Hepatocyte (in vitro differentiated cells): ENCODE data around the gene SWSAP1. TPM values are rescaled to one million over a fixed set of nuclear protein-coding genes. Genes with fewer than 3 reads are reported as not detected.
A peak's percentile ranks its signal among the peaks of the same experiment; 100 is the strongest.

Experiments
- DNase-seq: peaks from one replicate; pipeline ENCODE4 v3.0.0-alpha.2; 2016; ENCODE audit warnings: low spot score
- H2AFZ ChIP-seq: fragments of 200-600 bp; sonication (generic); 2 replicates; pipeline ENCODE4 v1.6.0; 2016; ENCODE audit warnings: antibody characterized with exemption, mild to moderate bottlenecking
- H3K27ac ChIP-seq: fragments of 200-600 bp; sonication (generic); 2 replicates; pipeline ENCODE4 v1.5.1; 2016; ENCODE audit warnings: mild to moderate bottlenecking
- H3K27me3 ChIP-seq: fragments of 200-600 bp; sonication (generic); 2 replicates; pipeline ENCODE4 v1.6.1; 2016
- H3K36me3 ChIP-seq: fragments of 200-600 bp; sonication (generic); replicated peaks from 2 replicates; pipeline ENCODE4 v1.5.1; 2016; ENCODE audit warnings: low read depth; ENCODE audit not compliant: insufficient read depth
- H3K4me1 ChIP-seq: fragments of 200-600 bp; sonication (generic); 2 replicates; pipeline ENCODE4 v1.5.1; 2016; ENCODE audit warnings: mild to moderate bottlenecking, moderate library complexity; ENCODE audit not compliant: insufficient read depth
- H3K4me2 ChIP-seq: fragments of 200-600 bp; sonication (generic); 2 replicates; pipeline ENCODE4 v1.6.0; 2016
- H3K4me3 ChIP-seq: fragments of 200-600 bp; sonication (generic); 2 replicates; pipeline ENCODE4 v1.5.1; 2016; ENCODE audit warnings: mild to moderate bottlenecking
- H3K79me2 ChIP-seq: fragments of 200-600 bp; sonication (generic); 2 replicates; pipeline ENCODE4 v1.6.0; 2017; ENCODE audit warnings: mild to moderate bottlenecking
- H3K9me2 ChIP-seq: fragments of 200-600 bp; sonication (generic); replicated peaks from 2 replicates; pipeline ENCODE4 v1.6.0; 2017; ENCODE audit warnings: mild to moderate bottlenecking; ENCODE audit not compliant: insufficient read depth
- H3K9me3 ChIP-seq: fragments of 200-600 bp; sonication (generic); 2 replicates; pipeline ENCODE4 v1.5.1; 2016; ENCODE audit warnings: low read depth, mild to moderate bottlenecking
- H4K20me1 ChIP-seq: fragments of 200-600 bp; sonication (generic); 2 replicates; pipeline ENCODE4 v1.6.0; 2016; ENCODE audit warnings: mild to moderate bottlenecking; ENCODE audit not compliant: insufficient read depth, poor library complexity, severe bottlenecking
- EZH2 ChIP-seq: fragments of 200-600 bp; sonication (generic); IDR thresholded peaks from 2 replicates; pipeline ENCODE4 v1.6.1; 2016; ENCODE audit warnings: antibody characterized with exemption, mild to moderate bottlenecking, borderline replicate concordance
- EZH2phosphoT487 ChIP-seq: fragments of 200-600 bp; sonication (generic); IDR thresholded peaks from one replicate; pipeline ENCODE4 v1.6.1; 2018; ENCODE audit warnings: antibody characterized with exemption, mild to moderate bottlenecking, low read depth, moderate library complexity; ENCODE audit not compliant: unreplicated experiment, severe bottlenecking
- WGBS: methylation state at CpG from one replicate; pipeline ENCODE4 v1.1.6; 2016; ENCODE audit warnings: low lambda C conversion rate; ENCODE audit errors: missing lambda C conversion rate; 5-methylcytosine and 5-hydroxymethylcytosine counted together
- polyA plus RNA-seq: library from polyadenylated mRNA; unstranded; fragments of >200 nt; fragmentation: Nextera tagmentation; extraction: Ambion mirVana; gene quantifications from 2 replicates; pipeline ENCODE4 v1.2.1, GENCODE V29; 2016
- total RNA-seq: library from RNA; depleted of rRNA; stranded (reverse); fragments of >200 nt; gene quantifications from 2 replicates; pipeline ENCODE4 v1.2.3, GENCODE V29; 2014
- TF ChIP-seq, protein P1 (sequence below): fragments of 200-600 bp; sonication (generic); IDR thresholded peaks from 2 replicates; pipeline ENCODE4 v1.5.1; 2016; ENCODE audit warnings: antibody characterized with exemption, mild to moderate bottlenecking; ENCODE audit not compliant: poor library complexity

Gene SWSAP1
- total and polyA plus RNA-seq, 2 experiments from 2014 or later = 2.2 to 4.0 TPM

GRCh38 chr19:11359421-11359820 lies 15.0 kb upstream of the SWSAP1 start:
- TF ChIP-seq EZH2phosphoT487 (no peak), EZH2 (no peak)
- TF ChIP-seq, protein P1, sequence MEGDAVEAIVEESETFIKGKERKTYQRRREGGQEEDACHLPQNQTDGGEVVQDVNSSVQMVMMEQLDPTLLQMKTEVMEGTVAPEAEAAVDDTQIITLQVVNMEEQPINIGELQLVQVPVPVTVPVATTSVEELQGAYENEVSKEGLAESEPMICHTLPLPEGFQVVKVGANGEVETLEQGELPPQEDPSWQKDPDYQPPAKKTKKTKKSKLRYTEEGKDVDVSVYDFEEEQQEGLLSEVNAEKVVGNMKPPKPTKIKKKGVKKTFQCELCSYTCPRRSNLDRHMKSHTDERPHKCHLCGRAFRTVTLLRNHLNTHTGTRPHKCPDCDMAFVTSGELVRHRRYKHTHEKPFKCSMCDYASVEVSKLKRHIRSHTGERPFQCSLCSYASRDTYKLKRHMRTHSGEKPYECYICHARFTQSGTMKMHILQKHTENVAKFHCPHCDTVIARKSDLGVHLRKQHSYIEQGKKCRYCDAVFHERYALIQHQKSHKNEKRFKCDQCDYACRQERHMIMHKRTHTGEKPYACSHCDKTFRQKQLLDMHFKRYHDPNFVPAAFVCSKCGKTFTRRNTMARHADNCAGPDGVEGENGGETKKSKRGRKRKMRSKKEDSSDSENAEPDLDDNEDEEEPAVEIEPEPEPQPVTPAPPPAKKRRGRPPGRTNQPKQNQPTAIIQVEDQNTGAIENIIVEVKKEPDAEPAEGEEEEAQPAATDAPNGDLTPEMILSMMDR = no peak
- Histone ChIP-seq H3K4me2 (no peak overlapping the region), H3K9me2 (no peaks in the 10 kb centered on the region), H3K4me1 (no peaks in the 10 kb centered on the region), H3K4me3 (no peak overlapping the region), H4K20me1 (no peaks in the 10 kb centered on the region), H3K27ac (no peak overlapping the region), H3K9me3 (no peaks in the 10 kb centered on the region), H3K27me3 (no peaks in the 10 kb centered on the region), H2AFZ (no peak overlapping the region), H3K79me2 (peaks cover 6% of the 10 kb centered on the region), H3K36me3 (no peaks in the 10 kb centered on the region)
- DNase-seq = no peak
- 94% methylated on average over 11 of the region's 11 CpGs for WGBS

DNA sequence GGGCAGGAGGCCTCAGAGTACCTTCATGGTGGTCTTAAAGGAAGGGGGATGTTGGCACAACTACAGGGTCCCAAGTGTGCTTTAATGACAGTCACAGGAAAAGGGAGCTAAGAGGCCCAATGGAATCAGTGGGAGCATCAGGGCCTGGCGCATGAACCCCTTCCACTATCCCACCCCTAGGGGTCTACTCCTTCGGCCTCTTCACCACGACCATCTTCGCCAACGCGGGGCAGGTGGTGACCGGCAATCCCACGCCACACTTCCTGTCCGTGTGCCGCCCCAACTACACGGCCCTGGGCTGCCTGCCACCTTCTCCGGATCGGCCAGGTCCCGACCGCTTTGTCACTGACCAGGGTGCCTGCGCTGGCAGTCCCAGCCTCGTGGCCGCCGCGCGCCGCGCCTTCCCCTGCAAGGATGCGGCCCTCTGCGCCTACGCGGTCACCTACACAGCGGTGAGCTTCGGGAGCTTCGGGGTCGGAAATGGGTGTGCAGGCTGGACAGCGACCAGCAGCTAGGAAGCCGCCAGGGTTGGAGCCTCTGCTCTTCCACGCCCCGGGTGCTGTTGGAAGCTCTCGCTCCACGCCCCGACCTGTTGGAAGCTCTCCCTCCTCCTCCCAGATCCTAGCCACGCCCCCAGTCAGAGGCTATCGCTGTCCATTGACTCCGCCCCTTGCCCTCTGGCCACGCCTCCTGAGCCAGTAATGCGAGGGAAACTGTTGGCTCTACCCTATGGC lies 13.3 kb upstream of the SWSAP1 start:
- DNase-seq = peak; percentile 88
- Histone ChIP-seq H4K20me1 (no peaks in the 10 kb centered on the region), H2AFZ (no peak overlapping the region), H3K4me1 (no peaks in the 10 kb centered on the region), H3K36me3 (no peaks in the 10 kb centered on the region), H3K79me2 (no peaks in the 10 kb centered on the region), H3K9me3 (no peaks in the 10 kb centered on the region), H3K27ac (no peak overlapping the region), H3K4me3 (no peak overlapping the region), H3K27me3 (no peaks in the 10 kb centered on the region), H3K4me2 (peak overlapping the region; percentile 67), H3K9me2 (no peaks in the 10 kb centered on the region)
- TF ChIP-seq, protein P1 = no peak
- no peak for TF ChIP-seq EZH2phosphoT487
- TF ChIP-seq EZH2 = no peak
- WGBS = 20% methylated on average over 40 of the region's 43 CpGs

DNA sequence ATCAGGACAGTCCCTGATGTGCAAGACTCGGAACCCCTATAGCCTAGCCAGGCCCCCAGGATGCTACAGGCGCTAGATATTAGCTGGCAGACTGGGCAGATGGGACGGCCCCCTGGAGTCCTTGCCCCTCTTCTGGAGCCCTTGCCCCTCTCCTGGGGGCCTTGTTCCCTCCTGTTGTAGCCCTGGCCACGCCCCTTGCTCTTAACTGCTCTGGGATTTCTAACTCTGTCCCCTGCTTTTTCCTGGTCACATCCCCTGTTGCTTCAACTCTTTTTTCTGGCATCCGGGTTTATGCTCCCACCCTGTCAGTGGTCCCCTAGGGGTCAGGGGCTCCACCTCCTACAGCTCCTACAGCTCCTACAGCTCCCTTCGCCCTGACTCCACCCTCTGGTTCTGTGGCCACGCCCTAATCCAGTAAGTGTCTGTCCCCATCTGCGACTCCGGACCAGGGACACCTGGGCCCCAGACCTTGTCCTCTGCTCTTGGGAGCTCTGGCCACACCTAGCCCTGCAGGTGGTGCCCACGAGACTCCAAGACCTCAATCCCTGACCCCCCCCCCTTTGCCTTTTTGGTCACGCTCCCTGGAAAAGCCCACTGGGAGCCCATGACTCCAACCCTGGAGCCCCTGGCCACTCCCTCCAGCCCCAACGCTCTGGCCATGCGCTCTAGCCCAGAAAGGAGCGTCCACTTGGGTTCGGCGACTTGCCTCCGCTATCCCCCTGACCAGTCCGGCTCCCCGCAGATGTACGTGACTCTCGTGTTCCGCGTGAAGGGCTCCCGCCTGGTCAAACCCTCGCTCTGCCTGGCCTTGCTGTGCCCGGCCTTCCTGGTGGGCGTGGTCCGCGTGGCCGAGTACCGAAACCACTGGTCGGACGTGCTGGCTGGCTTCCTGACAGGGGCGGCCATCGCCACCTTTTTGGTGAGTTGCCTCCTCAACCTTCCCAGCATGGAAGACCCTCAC lies 12.4 kb upstream of the SWSAP1 start:
- TF ChIP-seq EZH2phosphoT487 (no peak), EZH2 (no peak)
- TF ChIP-seq, protein P1 = no peak
- Histone ChIP-seq H3K27ac (no peak overlapping the region), H3K9me3 (no peaks in the 10 kb centered on the region), H4K20me1 (no peaks in the 10 kb centered on the region), H3K27me3 (no peaks in the 10 kb centered on the region), H2AFZ (no peak overlapping the region), H3K4me1 (no peaks in the 10 kb centered on the region), H3K79me2 (no peaks in the 10 kb centered on the region), H3K9me2 (no peaks in the 10 kb centered on the region), H3K36me3 (no peaks in the 10 kb centered on the region), H3K4me3 (no peak overlapping the region), H3K4me2 (peak overlapping the region; percentile 67)
- no peak for DNase-seq
- WGBS = 68% methylated on average over 33 of the region's 35 CpGs
